Epithelial cell of umbilical artery (primary cell): ENCODE data around the gene MAGEB6. TPM values are rescaled to one million over a fixed set of nuclear protein-coding genes. Genes with fewer than 3 reads are reported as not detected.

Experiments used
- total RNA-seq: library from RNA; depleted of rRNA; stranded (reverse); fragments of >200 nt; gene quantifications from 2 replicates; pipeline ENCODE4 v1.2.3, GENCODE V29; 2014

Gene MAGEB6
- not detected in 2 replicates for total RNA-seq

GRCh38 chrX:26192204-26192603, at the start of gene MAGEB6:
Gene MAGEB6 (plus strand): TSS chrX:26192440. CDS start chrX:26193847, 1,407 bp downstream.

GRCh38 chrX:26160301-26160700, 31.9 kb upstream of the MAGEB6 start, which contains the start of gene MAGEB6B:
Gene MAGEB6B (plus strand): TSS chrX:26160601. CDS start chrX:26160601, 0 bp downstream.

GRCh38 chrX:26215869-26216268, 23.6 kb downstream of the MAGEB6 start, which contains the start of gene MAGEB5:
Gene MAGEB5 (plus strand): TSS chrX:26216169. CDS start chrX:26217302, 1,133 bp downstream.

Other genes starting within 250 kb of the MAGEB6 start
- not detected in 2 replicates for gene MAGEB18, start 54.1 kb upstream of the MAGEB6 start, total RNA-seq
- gene MAGEB6B, start 31.8 kb upstream of the MAGEB6 start, total RNA-seq = not detected in 2 replicates
- gene MAGEB5, start 23.7 kb downstream of the MAGEB6 start, total RNA-seq = not detected in 2 replicates